GM23338 (cell line): ENCODE data around the gene MEN1. TPM values are rescaled to one million over a fixed set of nuclear protein-coding genes. Genes with fewer than 3 reads are reported as not detected.

Experiments used
- ATAC-seq: fragments of 200-7000 bp; cut with Tn5 transposase; 3 replicates; pipeline ENCODE4 v1.9.1; 2020
- DNase-seq: peaks from one replicate; pipeline ENCODE4 v3.0.0-alpha.2; 2015; ENCODE audit warnings: low spot score
- H2AFZ ChIP-seq: fragments of 200-600 bp; sonication (generic); 2 replicates; pipeline ENCODE4 v1.8.0; 2016; ENCODE audit warnings: antibody characterized with exemption, mild to moderate bottlenecking, moderate library complexity
- H3F3A ChIP-seq: fragments of 200-600 bp; sonication (generic); replicated peaks from 2 replicates; pipeline ENCODE4 v1.8.0; 2017; ENCODE audit warnings: antibody characterized with exemption, mixed run types, low read depth
- H3K27ac ChIP-seq: fragments of 200-600 bp; sonication (generic); 2 replicates; pipeline ENCODE4 v1.6.1; 2016; ENCODE audit warnings: low read depth
- H3K27me3 ChIP-seq: fragments of 200-600 bp; sonication (generic); 2 replicates; pipeline ENCODE4 v1.8.0; 2016; ENCODE audit warnings: mild to moderate bottlenecking, mixed run types, moderate library complexity; ENCODE audit not compliant: insufficient read depth
- H3K36me3 ChIP-seq: fragments of 200-600 bp; sonication (generic); 2 replicates; pipeline ENCODE4 v1.8.0; 2016; ENCODE audit warnings: mild to moderate bottlenecking; ENCODE audit not compliant: insufficient read depth
- H3K4me1 ChIP-seq: fragments of 200-600 bp; sonication (generic); 2 replicates; pipeline ENCODE4 v1.8.0; 2016; ENCODE audit warnings: mild to moderate bottlenecking, moderate library complexity; ENCODE audit not compliant: insufficient read depth
- H3K4me2 ChIP-seq: fragments of 200-600 bp; sonication (generic); 2 replicates; pipeline ENCODE4 v1.7.1; 2017; ENCODE audit warnings: mixed run types
- H3K4me3 ChIP-seq: fragments of 200-600 bp; sonication (generic); 2 replicates; pipeline ENCODE4 v1.6.1; 2016; ENCODE audit warnings: mixed run types
- H3K79me2 ChIP-seq: fragments of 200-600 bp; sonication (generic); replicated peaks from 2 replicates; pipeline ENCODE4 v1.8.0; 2017; ENCODE audit warnings: mild to moderate bottlenecking; ENCODE audit not compliant: insufficient read depth
- H3K9me2 ChIP-seq: fragments of 200-600 bp; sonication (generic); 2 replicates; pipeline ENCODE4 v1.8.0; 2017; ENCODE audit not compliant: insufficient read depth
- H4K20me1 ChIP-seq: fragments of 200-600 bp; sonication (generic); replicated peaks from 2 replicates; pipeline ENCODE4 v1.8.0; 2017; ENCODE audit warnings: mild to moderate bottlenecking; ENCODE audit not compliant: insufficient read depth
- H3K27ac Mint-ChIP-seq: 2 replicates; pipeline ENCODE4 v1.8.0; 2020; ENCODE audit warnings: inconsistent platforms, mild to moderate bottlenecking, moderate library complexity, mixed read lengths
- H3K27me3 Mint-ChIP-seq: 3 replicates; pipeline ENCODE4 v1.8.0; 2022; ENCODE audit warnings: low read depth, mild to moderate bottlenecking, moderate library complexity, mixed read lengths, inconsistent platforms; ENCODE audit not compliant: insufficient read depth, poor library complexity
- H3K36me3 Mint-ChIP-seq: 3 replicates; pipeline ENCODE4 v1.8.0; 2021; ENCODE audit warnings: low read depth, mild to moderate bottlenecking, inconsistent platforms, moderate library complexity, mixed read lengths
- H3K4me1 Mint-ChIP-seq: 3 replicates; pipeline ENCODE4 v1.8.0; 2020; ENCODE audit warnings: mild to moderate bottlenecking, inconsistent platforms, mixed read lengths
- H3K4me3 Mint-ChIP-seq: 3 replicates; pipeline ENCODE4 v1.8.0; 2021; ENCODE audit warnings: moderate library complexity, mild to moderate bottlenecking, inconsistent platforms, mixed read lengths
- H3K9me3 Mint-ChIP-seq: 3 replicates; pipeline ENCODE4 v1.8.0; 2020; ENCODE audit warnings: moderate library complexity, mild to moderate bottlenecking, inconsistent platforms, mixed read lengths
- CREB1 ChIP-seq: fragments of 250-450 bp; sonication (Bioruptor Pico); IDR thresholded peaks from 2 replicates; pipeline ENCODE4 v1.5.0; 2020; ENCODE audit warnings: low read depth, mild to moderate bottlenecking, moderate library complexity
- CTCF ChIP-seq, 2 experiments: fragments of 200-600 bp in 1 of 2; sonication (generic) in 1 of 2; conservative IDR thresholded peaks; 2 replicates each; pipeline versions ENCODE4 v1.5.1 to v1.6.1; 2016 to 2017; ENCODE audit warnings: antibody characterized with exemption in 2 of 2, low read depth in 2 of 2, mild to moderate bottlenecking in 2 of 2, moderate library complexity in 1 of 2
- EZH2 ChIP-seq: fragments of 200-600 bp; sonication (generic); IDR thresholded peaks from one replicate; pipeline ENCODE4 v1.8.0; 2017; ENCODE audit warnings: antibody characterized with exemption, mild to moderate bottlenecking, low read depth; ENCODE audit not compliant: unreplicated experiment
- JUNB ChIP-seq: IDR thresholded peaks from one replicate; pipeline ENCODE4 v1.6.1; 2016; ENCODE audit warnings: antibody characterized with exemption; ENCODE audit not compliant: unreplicated experiment
- NANOG ChIP-seq: IDR thresholded peaks from 2 replicates; pipeline ENCODE4 v1.6.1; 2016; ENCODE audit warnings: antibody characterized with exemption, borderline replicate concordance
- REST ChIP-seq: IDR thresholded peaks from one replicate; pipeline ENCODE4 v1.6.1; 2018; ENCODE audit warnings: antibody characterized with exemption; ENCODE audit not compliant: unreplicated experiment
- ZNF462 ChIP-seq: fragments of 250-450 bp; sonication (Bioruptor Pico); IDR thresholded peaks from 2 replicates; pipeline ENCODE4 v1.5.0; 2020; ENCODE audit warnings: mild to moderate bottlenecking, moderate library complexity
- polyA plus RNA-seq: library from polyadenylated mRNA; unstranded; fragments of >200 nt; fragmentation: Nextera tagmentation; extraction: Ambion mirVana; gene quantifications from 2 replicates; pipeline ENCODE4 v1.2.1, GENCODE V29; 2016
- total RNA-seq: library from RNA; depleted of rRNA; stranded (reverse); fragments of >200 nt; shearing (Covaris generic); gene quantifications from 2 replicates; pipeline ENCODE4 v1.2.3, GENCODE V29; 2014
- TF ChIP-seq, protein P1 (sequence below): IDR thresholded peaks from 2 replicates; pipeline ENCODE4 v1.6.1; 2016; ENCODE audit warnings: antibody characterized with exemption

Gene MEN1
- total and polyA plus RNA-seq, 2 experiments from 2014 or later, result 31.6 to 45.2 TPM

GRCh38 chr11:64792482-64792881 is 17.9 kb downstream of the MEN1 start:
- Mint-ChIP-seq H3K4me1 (no peaks in the 10 kb centered on the region; the same call in 2 of the 3 replicates), H3K27ac (no peak overlapping the region), H3K9me3 (no peaks in the 10 kb centered on the region), H3K27me3 (peaks cover 5% of the 10 kb centered on the region), H3K4me3 (no peak overlapping the region), H3K36me3 (no peaks in the 10 kb centered on the region)
- H3K27me3 ChIP-seq, result no peaks in the 10 kb centered on the region
- no peak overlapping the region for H2AFZ ChIP-seq
- H3K4me1 ChIP-seq, result no peaks in the 10 kb centered on the region
- no peak for TF ChIP-seq CREB1 (CRISPR knock-in tag)
- TF ChIP-seq, protein P1, sequence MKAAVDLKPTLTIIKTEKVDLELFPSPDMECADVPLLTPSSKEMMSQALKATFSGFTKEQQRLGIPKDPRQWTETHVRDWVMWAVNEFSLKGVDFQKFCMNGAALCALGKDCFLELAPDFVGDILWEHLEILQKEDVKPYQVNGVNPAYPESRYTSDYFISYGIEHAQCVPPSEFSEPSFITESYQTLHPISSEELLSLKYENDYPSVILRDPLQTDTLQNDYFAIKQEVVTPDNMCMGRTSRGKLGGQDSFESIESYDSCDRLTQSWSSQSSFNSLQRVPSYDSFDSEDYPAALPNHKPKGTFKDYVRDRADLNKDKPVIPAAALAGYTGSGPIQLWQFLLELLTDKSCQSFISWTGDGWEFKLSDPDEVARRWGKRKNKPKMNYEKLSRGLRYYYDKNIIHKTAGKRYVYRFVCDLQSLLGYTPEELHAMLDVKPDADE, result no peak
- no peak overlapping the region for H3K4me2 ChIP-seq
- ATAC-seq, result no peak
- no peaks in the 10 kb centered on the region for H3K79me2 ChIP-seq
- no peaks in the 10 kb centered on the region for H3K9me2 ChIP-seq
- H3K4me3 ChIP-seq, result no peak overlapping the region
- no peaks in the 10 kb centered on the region for H4K20me1 ChIP-seq
- H3K36me3 ChIP-seq, result no peaks in the 10 kb centered on the region
- H3K27ac ChIP-seq, result no peak overlapping the region
- no peak for DNase-seq
- H3F3A ChIP-seq, result 0 out of 2 replicates have a peak, but pooled peaks cover 2% of the 10 kb centered on the region

- no peak for DNase-seq
- H3K79me2 ChIP-seq, result no peaks in the 10 kb centered on the region
- TF ChIP-seq CREB1 (CRISPR knock-in tag) (no peak), JUNB (no peak), EZH2 (no peak), REST (no peak), NANOG (no peak), CTCF (conservative IDR thresholded peaks at IDR 0.05; ENCODE audit: low read depth in 2 of 2) (no peak), ZNF462 (CRISPR knock-in tag) (no peak)
These were observed 18.5 kb downstream of the MEN1 start for GRCh38 chr11:64791781-64792291.

More at GRCh38 chr11:64791781-64792291, 18.5 kb downstream of the MEN1 start:
- H3K4me2 ChIP-seq, result no peak overlapping the region
- Mint-ChIP-seq H3K27ac (no peak overlapping the region), H3K4me3 (no peak overlapping the region), H3K4me1 (no peaks in the 10 kb centered on the region; the same call in 2 of the 3 replicates), H3K36me3 (no peaks in the 10 kb centered on the region), H3K27me3 (peaks cover 5% of the 10 kb centered on the region), H3K9me3 (no peaks in the 10 kb centered on the region)
- no peaks in the 10 kb centered on the region for H3K9me2 ChIP-seq
- no peaks in the 10 kb centered on the region for H3K27me3 ChIP-seq
- H3K36me3 ChIP-seq, result no peaks in the 10 kb centered on the region
- 0 out of 2 replicates have a peak, but pooled peaks cover 2% of the 10 kb centered on the region for H3F3A ChIP-seq
- no peak overlapping the region for H3K4me3 ChIP-seq
- H4K20me1 ChIP-seq, result no peaks in the 10 kb centered on the region
- no peak for ATAC-seq
- H2AFZ ChIP-seq, result no peak overlapping the region
- H3K4me1 ChIP-seq, result no peaks in the 10 kb centered on the region
- H3K27ac ChIP-seq, result no peak overlapping the region
